ENCODE results near the gene WASF2.

GRCh38 chr1:27418326-27419185 lies 71.4 kb downstream of the WASF2 start:
- TF ChIP-seq POLR2AphosphoS5 (IDR thresholded peaks at IDR 0.05; ENCODE audit: low read depth, low read length) (no peak), CTCF (IDR thresholded peaks at IDR 0.05; ENCODE audit: control extremely low read depth in 1 of 3, insufficient read depth in 1 of 3, low read depth in 1 of 3, low read length in 3 of 3) (no peak), SP1 (IDR thresholded peaks at IDR 0.05; ENCODE audit: low read depth, low read length) (no peak), EP300 (IDR thresholded peaks at IDR 0.05; ENCODE audit: borderline replicate concordance in 1 of 2, low read depth in 2 of 2, low read length in 2 of 2) (no peak), MAX (IDR thresholded peaks at IDR 0.05) (no peak), TCF12 (IDR thresholded peaks at IDR 0.05; ENCODE audit: low read depth, low read length) (no peak), HDAC2 (IDR thresholded peaks at IDR 0.05; ENCODE audit: borderline replicate concordance in 1 of 2, low read depth in 2 of 2, low read length in 2 of 2) (no peak), SIN3A (conservative IDR thresholded peaks at IDR 0.05 in 1 of 2, IDR thresholded peaks at IDR 0.05 in 1 of 2; ENCODE audit: low read depth in 1 of 2, low read length in 2 of 2) (no peak), EZH2 (IDR thresholded peaks at IDR 0.05; ENCODE audit: low read depth, low read length, severe bottlenecking) (no peak), SP4 (IDR thresholded peaks at IDR 0.05; ENCODE audit: low read length) (no peak), RNF2 (IDR thresholded peaks at IDR 0.05; ENCODE audit: borderline replicate concordance, low read depth, low read length, missing control alignments, poor library complexity, severe bottlenecking) (no peak)

Measured in H1 (cell line).